Measurements from ENCODE around the gene MEIOC. TPM values are rescaled to one million over a fixed set of nuclear protein-coding genes. Genes with fewer than 3 reads are reported as not detected.

Gene MEIOC
- total and polyA plus RNA-seq, 9 of the 15 experiments (the other 6 are each of a cell fraction or from before 2014, with no cell fraction given) = 0.04 to 0.23 (median 0.06) TPM; not detected in 5

- H3K4me3 ChIP-seq = no peak overlapping the region
- H3K9me3 ChIP-seq (replicated peaks; ENCODE audit: control insufficient read depth, insufficient read depth, low read depth, low read length) = no peaks in the 10 kb centered on the region
- CTCF ChIA-PET (ENCODE audit: low intra/inter-chr PET ratio) = no interaction called here
- intact Hi-C loops (cut with micrococcal nuclease) = no loop called here
- H3K9ac ChIP-seq (ENCODE audit: insufficient read depth in 1 of 2, low read depth in 2 of 2, low read length in 2 of 2) = peak overlapping the region in 1 of 2 experiments; percentile 61; a peak in 1 of 4 replicates
- no peak overlapping the region for H3K27ac ChIP-seq (ENCODE audit: extremely low read depth, low read depth, low read length)
- H3K9me1 ChIP-seq (ENCODE audit: control insufficient read depth, insufficient read depth, low read length) = no peaks in the 10 kb centered on the region
- no peaks in the 10 kb centered on the region; a peak in 1 of 5 replicates for H3K4me1 ChIP-seq (replicated peaks in 1 of 2; ENCODE audit: control insufficient read depth in 2 of 2, insufficient read depth in 2 of 2, low read length in 2 of 2)
- no peak for ATAC-seq
- BruUV-seq (replicated peaks) = no TSS peak
- no peak overlapping the region for H2AFZ ChIP-seq (ENCODE audit: low read depth, low read length)
- TF ChIP-seq PRDM10 (IDR thresholded peaks at IDR 0.05; ENCODE audit: partially characterized antibody) (peak; percentile 82), DACH1 (IDR thresholded peaks at IDR 0.05; ENCODE audit: partially characterized antibody) (no peak)
- DNase-seq (ENCODE audit: extremely low read depth in 1 of 4, low spot score in 3 of 4) = no peak
- H3K79me2 ChIP-seq (ENCODE audit: control insufficient read depth, insufficient read depth, low read length) = no peaks in the 10 kb centered on the region
- in situ Hi-C loops (cut with MboI) = no loop called here
- POLR2A ChIA-PET = interaction anchor here (0.6 to 2.5 kb wide), 3 partner anchors 11 to 333 kb away, joined by 3 to 10 read pairs (median 4); no protein-coding TSS in a partner anchor
- WGBS (ENCODE audit: insufficient coverage, low coverage, missing lambda C conversion rate) = 7% methylated on average over 6 of the region's 6 CpGs
- peaks cover 3% of the 10 kb centered on the region; the same call in 1 of the 2 replicates for H4K20me1 ChIP-seq (replicated peaks; ENCODE audit: control insufficient read depth, insufficient read depth, low read length)
- no peak overlapping the region for H3K4me2 ChIP-seq (ENCODE audit: insufficient read depth, low read length)
- no peak for FAIRE-seq
- H3K27me3 ChIP-seq (ENCODE audit: control insufficient read depth in 2 of 2, insufficient read depth in 2 of 2, low read length in 2 of 2) = peaks cover 23 to 70% of the 10 kb centered on the region in 2 experiments; a peak in 4 of 5 replicates
- no peaks in the 10 kb centered on the region for H3K36me3 ChIP-seq (ENCODE audit: control insufficient read depth, insufficient read depth, low read length)
Observed at GRCh38 chr17:44608727-44609435, 47.4 kb upstream of the MEIOC start.

Data from K562 (cell line).